Astrocyte (in vitro differentiated cells and primary cell): ENCODE measurements around the gene NFAT5. TPM values are rescaled to one million over a fixed set of nuclear protein-coding genes. Genes with fewer than 3 reads are reported as not detected.

Experiments used
- DNase-seq: peaks from one replicate; pipeline ENCODE4 v3.0.0-alpha.2; 2010; ENCODE audit warnings: low read depth
- FAIRE-seq: peaks from 2 replicates; lab custom pipeline; 2011; peaks lifted over from hg19 to GRCh38; lab: Jason Lieb, UNC
- H2AFZ ChIP-seq: 2 replicates; pipeline ENCODE4 v1.6.0; 2012; ENCODE audit warnings: low read depth, low read length, inconsistent platforms
- H3K27ac ChIP-seq: 2 replicates; pipeline ENCODE4 v1.5.1; 2011; ENCODE audit warnings: low read depth, low read length, inconsistent platforms
- H3K27me3 ChIP-seq: 2 replicates; pipeline ENCODE4 v1.6.0; 2011; ENCODE audit warnings: low read length, inconsistent platforms; ENCODE audit not compliant: insufficient read depth
- H3K36me3 ChIP-seq: 2 replicates; pipeline ENCODE4 v1.5.1; 2011; ENCODE audit warnings: low read length, inconsistent platforms; ENCODE audit not compliant: insufficient read depth
- H3K4me1 ChIP-seq: 2 replicates; pipeline ENCODE4 v1.5.1; 2011; ENCODE audit warnings: low read length, inconsistent platforms; ENCODE audit not compliant: insufficient read depth
- H3K4me2 ChIP-seq: 2 replicates; pipeline ENCODE4 v1.6.0; 2012; ENCODE audit warnings: low read length, inconsistent platforms
- H3K4me3 ChIP-seq: 2 replicates; pipeline ENCODE4 v1.5.1; 2011; ENCODE audit warnings: low read depth, mild to moderate bottlenecking, low read length, inconsistent platforms; ENCODE audit not compliant: insufficient read depth
- H3K79me2 ChIP-seq: 2 replicates; pipeline ENCODE4 v1.6.0; 2012; ENCODE audit warnings: mild to moderate bottlenecking, low read length, inconsistent platforms; ENCODE audit not compliant: insufficient read depth
- H3K9ac ChIP-seq: 2 replicates; pipeline ENCODE4 v1.6.0; 2012; ENCODE audit warnings: mild to moderate bottlenecking, low read length, inconsistent platforms
- H3K9me3 ChIP-seq: 2 replicates; pipeline ENCODE4 v1.5.1; 2012; ENCODE audit warnings: low read depth, mild to moderate bottlenecking, low read length, inconsistent platforms; ENCODE audit not compliant: insufficient read depth
- H4K20me1 ChIP-seq: 2 replicates; pipeline ENCODE4 v1.6.0; 2012; ENCODE audit warnings: low read length, inconsistent platforms; ENCODE audit not compliant: insufficient read depth
- H3K27ac Mint-ChIP-seq: one replicate; pipeline ENCODE4 v1.8.0; 2021; ENCODE audit warnings: mild to moderate bottlenecking, mixed read lengths; ENCODE audit not compliant: unreplicated experiment
- H3K27me3 Mint-ChIP-seq: one replicate; pipeline ENCODE4 v1.8.0; 2021; ENCODE audit warnings: low read depth, mixed read lengths; ENCODE audit not compliant: unreplicated experiment
- H3K36me3 Mint-ChIP-seq: one replicate; pipeline ENCODE4 v1.8.0; 2021; ENCODE audit warnings: low read depth, mixed read lengths; ENCODE audit not compliant: unreplicated experiment
- H3K4me1 Mint-ChIP-seq: one replicate; pipeline ENCODE4 v1.8.0; 2021; ENCODE audit warnings: low read depth, mixed read lengths; ENCODE audit not compliant: unreplicated experiment
- H3K4me3 Mint-ChIP-seq: one replicate; pipeline ENCODE4 v1.8.0; 2021; ENCODE audit warnings: mild to moderate bottlenecking, moderate library complexity, mixed read lengths; ENCODE audit not compliant: unreplicated experiment
- H3K9me3 Mint-ChIP-seq: one replicate; pipeline ENCODE4 v1.8.0; 2021; ENCODE audit warnings: mild to moderate bottlenecking, mixed read lengths; ENCODE audit not compliant: unreplicated experiment
- EZH2 ChIP-seq: IDR thresholded peaks from 2 replicates; pipeline ENCODE4 v1.6.1; 2012; ENCODE audit warnings: mild to moderate bottlenecking, low read length, inconsistent platforms; ENCODE audit not compliant: insufficient read depth
- total RNA-seq: library from RNA; stranded (reverse); gene quantifications from 2 replicates; pipeline ENCODE4 v1.2.1, GENCODE V29; 2021
- TF ChIP-seq, protein P1 (sequence below): IDR thresholded peaks from 2 replicates; pipeline ENCODE4 v1.5.1; 2011; ENCODE audit warnings: low read depth, mild to moderate bottlenecking, inconsistent platforms, low read length, moderate library complexity; ENCODE audit not compliant: insufficient read depth

Gene NFAT5
- total RNA-seq, 1 donor from 2014 or later: 96.2 TPM

DNA sequence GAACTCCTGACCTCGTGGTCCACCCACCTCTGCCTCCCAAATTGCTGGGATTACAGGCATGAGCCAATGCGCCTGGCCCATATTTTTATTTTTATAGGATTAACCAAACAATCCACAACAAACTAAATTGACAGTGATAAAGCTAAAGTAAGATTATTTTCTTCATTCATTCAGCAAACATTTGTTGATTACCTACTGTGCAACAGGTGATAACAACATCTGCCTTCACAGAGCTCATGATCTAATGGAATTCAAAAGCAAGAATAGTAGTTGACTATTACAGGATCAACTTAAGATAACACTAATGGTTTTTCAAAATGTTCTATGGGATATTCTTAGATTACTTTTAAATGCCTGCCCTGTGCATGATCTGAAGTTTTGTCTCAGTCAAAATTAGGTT lies 122.8 kb downstream of the NFAT5 start:
- Mint-ChIP-seq H3K4me1 (peaks cover 18% of the 10 kb centered on the region), H3K36me3 (peaks cover 20% of the 10 kb centered on the region), H3K27me3 (no peaks in the 10 kb centered on the region), H3K4me3 (no peak overlapping the region), H3K27ac (no peak overlapping the region), H3K9me3 (no peaks in the 10 kb centered on the region)
- Histone ChIP-seq H3K27ac (no peak overlapping the region), H3K79me2 (no peaks in the 10 kb centered on the region), H3K9me3 (no peaks in the 10 kb centered on the region), H3K4me1 (no peaks in the 10 kb centered on the region), H3K9ac (no peak overlapping the region), H4K20me1 (peaks cover 14% of the 10 kb centered on the region), H3K36me3 (peaks cover 28% of the 10 kb centered on the region), H3K4me2 (no peak overlapping the region), H3K4me3 (no peak overlapping the region), H3K27me3 (no peaks in the 10 kb centered on the region), H2AFZ (no peak overlapping the region)
- FAIRE-seq (no peak), DNase-seq (no peak)
- TF ChIP-seq, protein P1, sequence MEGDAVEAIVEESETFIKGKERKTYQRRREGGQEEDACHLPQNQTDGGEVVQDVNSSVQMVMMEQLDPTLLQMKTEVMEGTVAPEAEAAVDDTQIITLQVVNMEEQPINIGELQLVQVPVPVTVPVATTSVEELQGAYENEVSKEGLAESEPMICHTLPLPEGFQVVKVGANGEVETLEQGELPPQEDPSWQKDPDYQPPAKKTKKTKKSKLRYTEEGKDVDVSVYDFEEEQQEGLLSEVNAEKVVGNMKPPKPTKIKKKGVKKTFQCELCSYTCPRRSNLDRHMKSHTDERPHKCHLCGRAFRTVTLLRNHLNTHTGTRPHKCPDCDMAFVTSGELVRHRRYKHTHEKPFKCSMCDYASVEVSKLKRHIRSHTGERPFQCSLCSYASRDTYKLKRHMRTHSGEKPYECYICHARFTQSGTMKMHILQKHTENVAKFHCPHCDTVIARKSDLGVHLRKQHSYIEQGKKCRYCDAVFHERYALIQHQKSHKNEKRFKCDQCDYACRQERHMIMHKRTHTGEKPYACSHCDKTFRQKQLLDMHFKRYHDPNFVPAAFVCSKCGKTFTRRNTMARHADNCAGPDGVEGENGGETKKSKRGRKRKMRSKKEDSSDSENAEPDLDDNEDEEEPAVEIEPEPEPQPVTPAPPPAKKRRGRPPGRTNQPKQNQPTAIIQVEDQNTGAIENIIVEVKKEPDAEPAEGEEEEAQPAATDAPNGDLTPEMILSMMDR: no peak
- no peak for TF ChIP-seq EZH2

DNA sequence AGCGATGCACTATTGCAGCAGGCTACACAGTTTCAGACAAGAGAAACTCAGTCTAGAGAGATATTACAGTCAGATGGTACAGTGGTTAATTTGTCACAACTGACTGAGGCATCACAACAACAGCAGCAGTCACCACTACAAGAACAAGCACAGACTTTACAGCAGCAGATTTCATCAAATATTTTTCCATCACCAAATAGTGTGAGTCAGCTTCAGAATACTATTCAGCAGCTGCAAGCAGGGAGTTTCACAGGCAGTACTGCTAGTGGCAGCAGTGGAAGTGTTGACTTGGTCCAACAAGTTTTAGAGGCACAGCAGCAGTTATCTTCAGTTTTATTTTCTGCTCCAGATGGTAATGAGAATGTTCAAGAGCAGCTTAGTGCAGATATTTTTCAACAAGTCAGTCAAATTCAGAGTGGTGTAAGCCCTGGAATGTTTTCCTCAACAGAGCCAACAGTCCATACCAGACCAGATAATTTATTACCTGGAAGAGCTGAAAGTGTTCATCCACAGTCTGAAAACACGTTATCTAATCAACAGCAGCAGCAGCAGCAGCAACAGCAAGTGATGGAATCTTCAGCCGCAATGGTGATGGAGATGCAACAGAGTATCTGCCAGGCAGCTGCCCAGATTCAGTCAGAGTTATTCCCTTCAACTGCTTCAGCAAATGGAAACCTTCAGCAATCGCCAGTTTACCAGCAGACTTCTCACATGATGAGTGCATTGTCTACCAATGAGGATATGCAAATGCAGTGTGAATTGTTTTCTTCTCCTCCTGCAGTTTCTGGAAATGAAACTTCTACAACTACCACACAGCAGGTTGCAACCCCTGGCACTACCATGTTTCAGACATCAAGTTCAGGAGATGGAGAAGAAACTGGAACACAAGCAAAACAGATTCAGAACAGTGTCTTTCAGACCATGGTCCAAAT lies 126.5 kb downstream of the NFAT5 start:
- H3K36me3 Mint-ChIP-seq: peaks cover 29% of the 10 kb centered on the region
- peak overlapping the region; percentile 64 for H3K27ac Mint-ChIP-seq
- H3K9me3 ChIP-seq: no peaks in the 10 kb centered on the region
- H3K9me3 Mint-ChIP-seq: no peaks in the 10 kb centered on the region
- FAIRE-seq: no peak
- peaks cover 27% of the 10 kb centered on the region for H4K20me1 ChIP-seq
- no peak overlapping the region for H3K9ac ChIP-seq
- DNase-seq: peak; percentile 37
- no peak overlapping the region for H3K4me3 ChIP-seq
- no peaks in the 10 kb centered on the region for H3K4me1 ChIP-seq
- peak overlapping the region; percentile 24 for H3K4me3 Mint-ChIP-seq
- peaks cover 8% of the 10 kb centered on the region for H3K79me2 ChIP-seq
- H3K27ac ChIP-seq: no peak overlapping the region
- H3K36me3 ChIP-seq: peaks cover 59% of the 10 kb centered on the region
- TF ChIP-seq EZH2: no peak
- TF ChIP-seq, protein P1: no peak
- H3K4me2 ChIP-seq: no peak overlapping the region
- peaks cover 23% of the 10 kb centered on the region for H3K4me1 Mint-ChIP-seq
- H3K27me3 ChIP-seq: no peaks in the 10 kb centered on the region
- H3K27me3 Mint-ChIP-seq: no peaks in the 10 kb centered on the region
- no peak overlapping the region for H2AFZ ChIP-seq

DNA sequence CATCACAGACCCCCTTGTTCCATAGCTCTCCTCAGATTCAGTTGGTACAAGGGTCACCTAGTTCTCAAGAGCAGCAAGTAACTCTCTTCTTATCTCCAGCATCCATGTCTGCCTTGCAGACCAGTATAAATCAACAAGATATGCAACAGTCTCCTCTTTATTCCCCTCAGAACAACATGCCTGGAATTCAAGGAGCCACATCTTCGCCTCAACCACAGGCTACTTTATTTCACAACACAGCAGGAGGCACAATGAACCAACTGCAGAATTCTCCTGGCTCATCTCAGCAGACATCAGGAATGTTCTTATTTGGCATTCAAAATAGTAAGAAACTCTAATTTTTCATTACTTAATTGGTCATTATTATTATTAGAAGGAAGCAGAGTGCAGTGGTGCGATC lies 128.2 kb downstream of the NFAT5 start:
- Histone ChIP-seq H3K9me3 (no peaks in the 10 kb centered on the region), H3K79me2 (peaks cover 11% of the 10 kb centered on the region), H3K4me1 (no peaks in the 10 kb centered on the region), H3K9ac (no peak overlapping the region), H3K4me3 (no peak overlapping the region), H2AFZ (no peak overlapping the region), H3K27me3 (no peaks in the 10 kb centered on the region), H3K27ac (no peak overlapping the region), H4K20me1 (peaks cover 37% of the 10 kb centered on the region), H3K36me3 (peaks cover 65% of the 10 kb centered on the region), H3K4me2 (no peak overlapping the region)
- Mint-ChIP-seq H3K27me3 (no peaks in the 10 kb centered on the region), H3K4me1 (peaks cover 23% of the 10 kb centered on the region), H3K36me3 (peaks cover 32% of the 10 kb centered on the region), H3K27ac (no peak overlapping the region), H3K4me3 (no peak overlapping the region), H3K9me3 (no peaks in the 10 kb centered on the region)
- DNase-seq (no peak), FAIRE-seq (no peak)
- no peak for TF ChIP-seq EZH2
- TF ChIP-seq, protein P1: no peak
